Epithelial cell of proximal tubule (primary cell): ENCODE results near the gene PTBP2. TPM values are rescaled to one million over a fixed set of nuclear protein-coding genes. Genes with fewer than 3 reads are reported as not detected.

Experiments used
- DNase-seq: peaks from one replicate; pipeline ENCODE4 v3.0.0-alpha.2; 2011; ENCODE audit warnings: low read depth
- H3K4me3 ChIP-seq: 2 replicates; pipeline ENCODE4 v1.5.1; 2011; ENCODE audit warnings: low read depth, mild to moderate bottlenecking, low read length
- CTCF ChIP-seq: conservative IDR thresholded peaks from 2 replicates; pipeline ENCODE4 v1.5.1; 2012; ENCODE audit warnings: low read depth, mild to moderate bottlenecking, low read length
- total RNA-seq: library from RNA; depleted of rRNA; stranded (reverse); fragments of >200 nt; gene quantifications from 2 replicates; pipeline ENCODE4 v1.2.3, GENCODE V29; 2015

Gene PTBP2
- total RNA-seq, 1 donor from 2014 or later: 18.8 TPM

GRCh38 chr1:96837057-96837780 is 115.6 kb downstream of the PTBP2 start:
- H3K4me3 ChIP-seq: no peak overlapping the region
- DNase-seq: no peak
- no peak for TF ChIP-seq CTCF

- H3K4me3 ChIP-seq: no peak overlapping the region
- DNase-seq: no peak
- TF ChIP-seq CTCF: no peak
These were observed 116.2 kb downstream of the PTBP2 start for GRCh38 chr1:96837781-96838216.

- no peak for DNase-seq
- H3K4me3 ChIP-seq: no peak overlapping the region
- no peak for TF ChIP-seq CTCF
These were observed 118.8 kb downstream of the PTBP2 start for GRCh38 chr1:96840396-96840795.

GRCh38 chr1:96842215-96842614 is 120.6 kb downstream of the PTBP2 start:
- peak; percentile 50 for TF ChIP-seq CTCF
- no peak for DNase-seq
- H3K4me3 ChIP-seq: no peak overlapping the region

GRCh38 chr1:96843196-96843595 is 121.6 kb downstream of the PTBP2 start:
- peak; percentile 20 for DNase-seq
- TF ChIP-seq CTCF: no peak
- no peak overlapping the region for H3K4me3 ChIP-seq

- no peak for DNase-seq
- no peak overlapping the region for H3K4me3 ChIP-seq
- TF ChIP-seq CTCF: no peak
These were observed 122.0 kb downstream of the PTBP2 start for GRCh38 chr1:96843601-96844000.

DNA sequence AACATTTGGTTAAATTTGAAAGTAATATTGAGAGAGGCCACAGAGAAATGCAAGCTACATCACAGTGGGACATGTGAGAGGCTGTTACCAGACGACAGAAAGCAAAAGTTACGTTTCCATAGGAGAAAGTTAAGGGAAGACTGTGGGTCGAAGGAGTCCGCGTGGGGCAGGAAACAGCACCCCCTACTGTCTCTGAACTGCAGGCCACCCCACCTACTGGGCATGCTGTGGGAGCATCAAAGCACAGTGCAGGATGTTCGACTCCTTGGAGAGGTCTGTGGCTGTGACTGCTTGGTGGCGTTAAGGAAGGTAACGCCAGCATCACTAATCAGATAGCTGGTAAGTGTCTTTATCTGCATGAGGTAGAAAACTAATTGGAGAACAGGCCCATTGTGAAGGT is 123.9 kb downstream of the PTBP2 start:
- peak; percentile 92 for TF ChIP-seq CTCF
- DNase-seq: no peak
- H3K4me3 ChIP-seq: no peak overlapping the region
